ENCODE measurements around the gene TMEM8B.
A peak's percentile ranks its signal among the peaks of the same experiment; 100 is the strongest.
"Not testable (repeated sequence)": the region's sequence is repeated elsewhere in the genome, so short reads cannot be mapped to it uniquely, and the experiment has no call there.

Gene TMEM8B

DNA sequence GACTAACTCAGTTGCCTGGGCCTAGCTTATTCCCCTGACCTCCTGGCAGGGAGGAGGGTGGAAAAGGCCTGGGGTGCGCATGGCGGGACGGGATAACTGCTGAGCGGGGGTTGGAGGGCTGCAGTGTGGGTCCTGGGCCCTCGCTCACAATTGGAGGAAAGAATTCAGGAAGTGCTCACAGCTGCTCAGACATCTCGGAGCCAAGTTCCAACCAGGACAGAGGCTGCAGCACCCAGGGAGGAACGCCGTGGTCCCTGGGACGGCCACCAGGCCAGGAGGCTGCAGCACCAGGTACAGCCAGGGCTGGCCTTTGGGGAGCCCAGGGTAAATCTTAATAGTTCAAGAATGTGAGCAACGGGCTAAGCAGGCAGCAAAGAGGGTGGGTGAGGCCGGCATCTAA, 80.2 kb downstream of the TMEM8B start, which contains the start of gene SPAAR:
TSS of gene SPAAR (plus strand) at position 217 of the 400 bp plus-strand sequence. CDS start 974 bp downstream, outside the sequence.
- no peak for DNase-seq

DNA sequence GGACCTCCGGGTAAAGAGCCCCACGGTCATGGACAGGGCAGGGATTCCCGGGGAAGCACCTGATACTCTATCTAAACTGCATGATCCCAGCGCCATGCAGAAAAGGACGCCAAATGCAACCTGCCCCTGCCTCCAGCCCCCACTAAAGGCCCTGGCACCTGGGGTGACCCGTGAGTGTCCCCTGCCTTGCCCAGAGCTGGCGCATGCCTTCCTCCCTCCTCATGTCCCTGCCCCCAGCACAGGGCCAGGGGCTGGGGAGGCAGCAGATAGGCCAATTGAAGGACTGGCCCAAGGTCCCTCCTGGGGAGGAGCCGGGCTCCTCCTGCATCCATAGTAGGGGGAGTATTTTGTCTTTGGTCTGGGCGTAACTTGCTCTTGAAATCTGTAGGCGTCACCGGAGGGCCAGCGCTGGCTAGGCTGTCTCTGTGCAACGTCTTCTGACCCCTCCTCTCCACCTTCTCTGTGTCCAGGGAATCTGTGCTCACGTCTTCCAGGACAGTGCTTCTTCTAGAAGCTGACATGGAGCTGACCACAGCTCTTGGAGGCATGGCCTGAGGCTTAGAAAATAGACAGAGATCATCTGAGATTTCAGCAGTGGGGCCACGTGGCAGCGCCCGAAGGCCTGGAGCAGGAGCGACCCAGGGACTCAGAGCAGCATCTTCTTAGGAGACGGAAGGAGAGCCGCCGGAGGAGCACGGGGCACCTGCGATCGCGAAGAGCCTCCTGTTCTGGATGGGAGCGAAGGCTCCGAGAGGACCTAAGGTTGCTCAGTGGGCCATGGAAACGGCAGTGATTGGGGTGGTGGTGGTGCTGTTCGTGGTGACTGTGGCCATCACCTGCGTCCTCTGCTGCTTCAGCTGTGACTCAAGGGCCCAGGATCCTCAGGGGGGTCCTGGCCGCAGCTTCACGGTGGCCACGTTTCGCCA, 80.9 kb downstream of the TMEM8B start:
- no peak for DNase-seq

DNA sequence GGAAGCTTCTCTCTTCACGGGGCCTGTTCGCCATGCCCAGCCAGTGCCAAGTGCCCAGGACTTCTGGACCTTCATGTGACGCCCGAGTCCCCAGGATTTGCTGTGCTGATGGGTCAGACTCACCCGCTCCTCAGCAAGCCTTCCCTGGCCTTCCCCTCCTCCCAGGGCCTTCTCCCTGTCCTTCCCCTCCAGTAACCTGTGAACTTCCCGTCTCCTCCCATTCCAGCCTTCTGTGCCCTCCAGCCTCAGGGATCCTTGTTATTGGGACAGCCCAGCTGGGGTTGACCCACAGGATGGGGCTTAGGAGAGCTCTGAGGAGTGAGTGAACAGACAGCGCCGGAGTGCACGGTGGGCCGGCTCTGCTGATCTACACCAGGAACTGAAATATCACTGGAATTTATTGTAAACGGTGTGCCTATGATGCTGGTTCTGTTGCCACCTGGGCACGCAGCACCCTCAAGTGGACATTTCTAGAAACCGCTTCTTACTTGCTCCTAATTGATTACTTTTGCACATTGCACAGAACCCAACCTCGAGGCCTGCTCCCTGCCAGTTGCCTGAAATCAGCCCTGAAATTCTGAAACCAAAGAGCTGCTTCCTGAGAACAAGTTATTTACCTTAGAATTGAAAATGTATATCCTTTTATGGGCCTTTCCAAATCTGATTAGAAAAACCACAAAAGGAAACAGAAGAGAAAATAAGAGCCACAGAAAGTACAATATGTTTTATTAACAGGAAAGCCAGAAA, 81.8 kb downstream of the TMEM8B start:
- peak; percentile 62 to 80 for DNase-seq

DNA sequence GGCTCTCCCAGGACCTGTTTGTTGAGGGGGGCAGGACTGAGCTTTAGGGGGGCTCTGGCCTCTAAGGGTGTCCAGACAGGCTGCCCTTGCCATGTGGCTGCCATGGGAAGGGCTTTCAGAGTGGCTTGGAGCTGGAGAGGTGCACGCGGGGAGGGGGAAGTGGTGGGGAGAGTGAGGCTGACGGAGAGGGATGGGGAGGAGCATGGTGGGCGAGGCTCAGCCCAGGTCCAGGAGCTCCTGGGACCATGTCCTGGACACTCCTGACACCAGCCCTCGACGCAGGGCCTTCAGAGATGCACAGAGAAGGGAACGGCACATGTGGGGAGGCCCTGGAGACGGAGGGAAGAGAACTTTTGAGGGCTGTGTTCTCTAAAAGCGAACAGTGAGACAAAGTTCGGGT, 82.7 kb downstream of the TMEM8B start:
- no peak for DNase-seq

DNA sequence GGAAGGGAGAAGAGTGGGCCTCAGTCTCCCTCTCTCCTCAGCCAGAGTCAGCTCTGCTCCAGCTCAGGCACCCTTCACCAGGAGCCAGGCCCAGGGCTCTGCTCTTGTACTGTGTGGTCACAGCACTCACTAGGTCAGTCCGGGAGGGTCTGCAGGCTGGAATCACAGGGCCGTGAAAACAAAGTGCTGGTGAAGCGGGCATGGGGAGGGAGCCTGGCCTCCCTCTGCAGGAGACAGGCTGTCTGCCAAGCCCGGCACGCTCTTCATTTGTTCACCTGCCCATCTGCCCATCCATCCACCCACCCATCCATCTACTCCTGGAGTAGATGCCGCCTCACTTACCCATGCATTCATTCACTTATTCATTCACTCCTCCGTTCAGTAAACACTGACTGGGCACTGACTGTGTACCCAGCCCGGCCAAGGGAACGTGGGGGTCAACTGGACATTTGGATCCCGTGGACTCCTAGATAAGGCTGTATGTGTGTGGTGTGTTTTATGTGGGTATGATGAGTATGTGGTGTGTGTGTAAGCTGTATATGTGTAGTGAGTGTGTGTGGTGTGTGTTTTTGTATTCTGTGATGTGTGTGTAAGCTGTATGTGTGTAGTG, 83.9 kb downstream of the TMEM8B start:
- no peak for DNase-seq

DNA sequence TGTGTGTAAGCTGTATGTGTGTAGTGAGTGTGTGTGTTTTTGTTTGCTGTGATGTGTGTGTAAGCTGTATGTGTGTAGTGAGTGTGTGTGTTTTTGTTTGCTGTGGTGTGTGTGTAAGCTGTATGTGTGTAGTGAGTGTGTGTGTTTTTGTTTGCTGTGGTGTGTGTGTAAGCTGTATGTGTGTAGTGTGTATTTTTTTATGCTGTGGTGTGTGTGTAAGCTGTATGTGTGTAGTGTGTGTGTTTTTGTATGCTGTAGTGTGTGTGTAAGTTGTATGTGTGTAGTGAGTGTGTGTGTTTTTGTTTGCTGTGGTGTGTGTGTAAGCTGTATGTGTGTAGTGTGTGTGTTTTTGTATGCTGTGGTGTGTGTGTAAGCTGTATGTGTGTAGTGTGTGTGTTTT, 84.4 kb downstream of the TMEM8B start:
- not testable (repeated sequence) for DNase-seq

DNA sequence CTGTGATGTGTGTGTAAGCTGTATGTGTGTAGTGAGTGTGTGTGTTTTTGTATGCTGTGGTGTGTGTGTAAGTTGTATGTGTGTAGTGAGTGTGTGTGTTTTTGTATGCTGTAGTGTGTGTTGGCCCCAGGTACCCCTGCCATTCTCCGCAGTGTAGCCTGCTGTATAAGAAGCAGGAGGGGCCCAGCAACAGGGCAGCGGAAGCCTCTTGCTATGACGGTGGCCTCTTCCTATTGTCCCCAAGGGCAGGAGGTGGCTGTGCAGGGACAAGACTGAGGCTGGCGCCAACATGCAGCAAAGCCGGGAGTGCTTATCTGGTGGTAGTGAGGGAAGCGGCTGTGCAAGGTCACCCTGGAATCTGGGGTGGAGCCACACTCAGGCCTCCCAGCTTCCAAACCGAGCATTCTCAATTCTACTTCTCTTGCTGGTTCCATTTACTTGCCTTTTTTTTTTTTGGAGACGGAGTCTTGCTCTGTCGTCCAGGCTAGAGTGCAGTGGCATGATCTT, 85.3 kb downstream of the TMEM8B start:
- DNase-seq: peak in 1 of 2 donors; percentile 45

All from CD4-positive, alpha-beta T cell treated with Interleukin-4 for 1 hour (primary cell).